Fibroblast of the aortic adventitia (primary cell): Measurements from ENCODE around the gene JAK1. TPM values are rescaled to one million over a fixed set of nuclear protein-coding genes. Genes with fewer than 3 reads are reported as not detected.

ENCODE experiments used
- DNase-seq: peaks from one replicate; pipeline ENCODE4 v3.0.0-alpha.2; 2010; ENCODE audit warnings: low read depth
- H3K4me3 ChIP-seq: 2 replicates; pipeline ENCODE4 v1.5.1; 2011; ENCODE audit warnings: low read depth, mild to moderate bottlenecking, control low read depth, low read length, moderate library complexity
- total RNA-seq: library from RNA; depleted of rRNA; stranded (reverse); fragments of >200 nt; gene quantifications from 2 replicates; pipeline ENCODE4 v1.2.3, GENCODE V29; 2012; ENCODE audit warnings: low replicate concordance
- TF ChIP-seq, protein P1 (sequence below): IDR thresholded peaks from 2 replicates; pipeline ENCODE4 v1.5.1; 2011; ENCODE audit warnings: mild to moderate bottlenecking, low read length, control low read depth, inconsistent platforms; ENCODE audit not compliant: insufficient read depth

The JAK1 gene
- total RNA-seq, 1 donor, result 159 TPM

DNA sequence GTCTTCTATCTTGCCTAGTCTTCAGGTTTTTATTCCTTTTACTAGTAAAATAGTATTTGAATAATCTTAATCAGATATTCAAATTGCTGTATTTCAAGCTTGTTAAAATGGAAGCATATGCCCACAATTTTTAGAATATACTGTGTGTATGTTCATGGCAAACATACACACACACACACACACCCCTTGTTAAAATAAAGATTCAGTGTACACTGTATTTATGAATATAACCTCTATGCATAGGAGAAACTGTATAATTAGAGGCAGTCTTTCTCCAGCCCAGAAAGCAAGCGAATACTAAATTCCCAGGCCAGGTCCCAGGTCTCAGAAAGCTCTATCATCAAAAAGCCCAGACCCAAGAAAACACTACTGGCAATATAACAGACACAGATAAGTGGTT is 57.8 kb downstream of the JAK1 start:
- no peak for DNase-seq
- TF ChIP-seq, protein P1, sequence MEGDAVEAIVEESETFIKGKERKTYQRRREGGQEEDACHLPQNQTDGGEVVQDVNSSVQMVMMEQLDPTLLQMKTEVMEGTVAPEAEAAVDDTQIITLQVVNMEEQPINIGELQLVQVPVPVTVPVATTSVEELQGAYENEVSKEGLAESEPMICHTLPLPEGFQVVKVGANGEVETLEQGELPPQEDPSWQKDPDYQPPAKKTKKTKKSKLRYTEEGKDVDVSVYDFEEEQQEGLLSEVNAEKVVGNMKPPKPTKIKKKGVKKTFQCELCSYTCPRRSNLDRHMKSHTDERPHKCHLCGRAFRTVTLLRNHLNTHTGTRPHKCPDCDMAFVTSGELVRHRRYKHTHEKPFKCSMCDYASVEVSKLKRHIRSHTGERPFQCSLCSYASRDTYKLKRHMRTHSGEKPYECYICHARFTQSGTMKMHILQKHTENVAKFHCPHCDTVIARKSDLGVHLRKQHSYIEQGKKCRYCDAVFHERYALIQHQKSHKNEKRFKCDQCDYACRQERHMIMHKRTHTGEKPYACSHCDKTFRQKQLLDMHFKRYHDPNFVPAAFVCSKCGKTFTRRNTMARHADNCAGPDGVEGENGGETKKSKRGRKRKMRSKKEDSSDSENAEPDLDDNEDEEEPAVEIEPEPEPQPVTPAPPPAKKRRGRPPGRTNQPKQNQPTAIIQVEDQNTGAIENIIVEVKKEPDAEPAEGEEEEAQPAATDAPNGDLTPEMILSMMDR, result no peak
- no peak overlapping the region for H3K4me3 ChIP-seq

DNA sequence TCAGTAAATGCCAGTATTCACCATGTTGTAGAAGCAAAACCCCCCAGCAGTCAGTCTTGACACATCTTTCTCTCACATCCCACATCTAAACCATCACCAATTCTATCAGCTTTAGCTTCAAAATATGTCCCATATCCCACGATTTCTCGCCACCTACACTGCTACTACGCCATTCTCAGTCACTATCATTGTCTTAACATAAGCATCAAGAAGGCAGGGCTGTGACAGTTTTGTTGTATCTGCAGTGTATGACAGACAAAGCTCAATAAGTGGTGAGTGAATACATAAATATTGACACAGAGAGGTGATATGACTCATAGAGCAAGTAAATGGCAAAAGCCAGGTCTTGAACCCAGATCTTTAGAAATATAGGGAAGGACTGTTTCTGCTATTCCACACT is 59.9 kb downstream of the JAK1 start:
- DNase-seq, result no peak
- H3K4me3 ChIP-seq, result no peak overlapping the region
- TF ChIP-seq, protein P1, result no peak

DNA sequence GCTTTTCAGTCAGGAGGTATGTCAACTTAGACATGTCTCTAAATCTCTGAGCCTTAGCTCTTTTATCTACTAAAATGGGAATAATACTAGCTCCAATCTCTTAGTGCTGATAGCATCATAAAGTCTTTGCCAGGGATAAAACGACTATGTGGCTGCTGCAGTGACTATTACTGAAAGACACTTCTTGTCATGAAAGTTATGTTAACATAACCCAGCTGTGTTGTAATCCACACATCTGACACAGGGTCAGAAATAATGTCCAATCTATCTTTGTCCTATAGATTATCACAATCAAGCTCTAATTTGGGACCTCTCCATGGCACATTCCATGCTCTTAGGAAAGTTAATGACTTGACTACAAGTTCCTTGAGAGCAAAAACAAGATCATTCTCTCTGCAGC is 62.8 kb downstream of the JAK1 start:
- no peak for DNase-seq

DNA sequence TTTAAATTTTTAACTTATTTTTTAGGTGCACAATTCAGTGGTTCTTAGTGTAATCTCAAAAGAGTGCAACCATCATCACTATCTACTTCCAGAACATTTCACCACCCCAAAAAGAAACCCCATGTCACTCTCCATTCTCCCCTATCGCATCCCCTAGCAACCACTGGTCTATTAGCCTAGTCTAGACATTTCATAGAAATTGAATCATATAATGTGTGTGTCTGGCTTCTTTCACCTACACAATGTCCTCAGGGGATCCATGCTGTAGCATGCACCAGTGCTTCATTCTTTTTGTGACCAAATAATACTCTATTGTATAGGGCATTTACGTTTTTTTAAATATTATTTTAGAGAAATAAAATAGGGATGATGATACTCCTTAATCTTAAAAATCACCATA is 64.7 kb downstream of the JAK1 start:
- DNase-seq, result no peak
- no peak overlapping the region for H3K4me3 ChIP-seq
- TF ChIP-seq, protein P1, result no peak

More for the DNA sequence above, 62.8 kb downstream of the JAK1 start:
- TF ChIP-seq, protein P1, result no peak
- H3K4me3 ChIP-seq, result no peak overlapping the region

DNA sequence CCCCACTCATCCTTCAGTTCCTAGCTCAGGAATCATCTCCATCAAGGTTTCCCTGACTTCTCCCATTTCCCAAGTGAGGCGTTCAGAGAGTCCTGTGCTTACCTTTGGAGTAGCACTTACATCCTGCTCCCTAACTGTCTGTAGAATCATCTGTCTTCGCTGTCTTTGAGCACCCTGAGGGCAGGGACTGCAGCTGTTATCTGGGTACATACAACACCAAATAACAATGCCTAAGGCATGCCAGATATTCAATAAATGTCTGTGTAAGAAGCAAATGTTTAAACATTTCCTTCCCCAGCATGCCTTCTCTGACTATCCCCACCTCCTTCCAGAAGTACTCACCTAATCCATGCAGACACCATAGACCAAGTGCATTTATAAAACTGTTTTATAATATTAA is 65.4 kb downstream of the JAK1 start:
- TF ChIP-seq, protein P1, result no peak
- H3K4me3 ChIP-seq, result no peak overlapping the region
- DNase-seq, result no peak

DNA sequence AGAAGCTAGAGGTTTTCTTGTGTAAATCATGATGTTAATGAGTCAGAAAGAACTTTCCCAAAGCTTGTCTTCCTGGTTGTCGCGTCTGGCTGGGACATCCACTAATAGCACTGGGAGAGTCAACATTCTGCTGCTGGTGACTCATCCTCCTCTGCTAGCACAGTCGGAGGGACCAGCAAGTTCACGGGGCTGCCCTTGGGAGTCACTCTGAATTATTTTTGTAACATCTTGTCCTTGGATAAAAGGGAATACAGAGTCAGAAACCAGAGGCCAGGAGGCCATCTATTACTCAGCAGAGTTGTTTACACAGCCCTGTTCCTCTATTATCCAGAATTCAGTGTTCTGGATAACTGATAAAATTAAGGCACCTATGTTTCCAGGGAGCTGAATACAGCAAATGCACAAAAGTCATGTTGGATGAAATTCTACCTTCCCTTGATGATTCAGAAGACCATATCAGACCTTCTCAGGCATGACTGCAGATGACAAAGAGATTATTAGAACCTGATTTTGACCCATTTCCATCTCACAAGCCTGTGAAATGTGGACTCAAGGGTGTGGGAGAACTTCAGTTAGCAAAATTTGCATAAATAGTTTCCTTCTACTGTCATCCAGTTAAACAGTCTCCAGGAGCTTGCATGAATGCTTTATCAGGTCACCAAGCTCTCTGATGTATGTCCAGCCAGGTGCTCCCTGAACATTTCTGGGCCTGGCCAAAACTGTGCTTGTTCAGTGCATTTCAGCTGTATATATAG is 68.1 kb downstream of the JAK1 start:
- DNase-seq, result peak; percentile 83
- H3K4me3 ChIP-seq, result no peak overlapping the region
- TF ChIP-seq, protein P1, result no peak

DNA sequence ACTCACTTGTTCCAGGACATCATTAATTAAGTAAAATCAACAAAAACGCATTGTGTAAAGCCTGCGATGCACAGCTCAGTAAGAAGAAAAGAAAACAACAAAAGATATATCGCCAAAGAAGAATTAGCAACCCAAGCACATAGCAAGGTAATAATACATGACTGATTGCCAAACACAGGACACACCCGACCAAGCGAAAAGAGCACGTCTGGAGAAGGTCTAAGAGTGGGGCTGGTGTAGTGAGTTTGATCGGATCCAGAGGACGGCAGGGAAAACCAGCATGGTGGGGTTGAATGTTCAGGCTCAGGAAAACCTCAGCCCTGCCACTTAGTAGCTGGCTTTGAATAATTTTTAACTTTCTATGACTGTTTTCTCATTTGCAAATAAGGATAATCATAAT is 69.8 kb downstream of the JAK1 start:
- no peak overlapping the region for H3K4me3 ChIP-seq
- no peak for DNase-seq
- TF ChIP-seq, protein P1, result no peak
